GM10847 (cell line): ENCODE data around the gene CLK3.

Experiments used
- POLR2A ChIP-seq: IDR thresholded peaks from 2 replicates; pipeline ENCODE4 v1.6.1; 2011; ENCODE audit not compliant: insufficient read length; ENCODE audit errors: extremely low read depth

CLK3 gene

GRCh38 chr15:74613089-74613952 is 2.3 kb upstream of the CLK3 start:
- TF ChIP-seq POLR2A = no peak

DNA sequence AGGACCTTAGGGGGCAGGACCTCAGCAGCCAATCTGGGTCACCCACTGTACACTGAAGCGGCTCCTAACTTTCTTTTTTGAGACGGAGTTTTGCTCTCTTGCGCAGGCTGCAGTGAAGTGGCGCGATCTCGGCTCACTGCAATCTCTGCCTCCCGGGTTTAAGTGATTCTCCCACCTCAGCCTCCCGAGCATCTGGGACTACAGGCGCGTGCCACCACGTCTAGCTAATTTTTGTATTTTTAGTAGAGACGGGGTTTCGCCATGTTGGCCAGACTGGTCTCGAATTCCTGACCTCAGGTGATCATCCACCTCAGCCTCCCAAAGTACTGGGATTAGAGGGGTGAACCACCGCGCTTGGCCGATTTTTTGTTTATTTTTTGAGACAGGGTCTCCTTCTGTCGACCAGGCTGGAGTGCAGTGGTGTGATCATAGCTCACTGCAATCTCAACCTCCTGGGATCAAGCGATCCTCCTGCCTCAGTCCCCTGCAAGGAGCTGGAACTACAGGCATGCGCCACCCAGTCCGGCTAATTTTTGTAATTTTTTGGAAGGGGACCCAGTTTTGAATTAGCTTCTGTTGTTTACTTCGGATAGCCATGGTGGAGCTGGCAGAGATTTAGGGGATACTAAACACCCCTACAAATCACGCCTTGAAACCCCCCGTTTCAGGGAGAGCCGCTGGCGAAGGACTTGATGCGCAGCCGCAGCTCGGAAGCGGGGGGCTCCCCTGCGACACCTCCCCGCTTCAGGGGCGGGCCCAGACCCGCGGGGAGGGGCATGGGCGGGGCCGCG is 1.5 kb upstream of the CLK3 start:
- TF ChIP-seq POLR2A = no peak

- TF ChIP-seq POLR2A = no peak
Measured at GRCh38 chr15:74614744-74615507, 710 bp upstream of the CLK3 start.

GRCh38 chr15:74616366-74616939 is 817 bp downstream of the CLK3 start:
- no peak for TF ChIP-seq POLR2A

DNA sequence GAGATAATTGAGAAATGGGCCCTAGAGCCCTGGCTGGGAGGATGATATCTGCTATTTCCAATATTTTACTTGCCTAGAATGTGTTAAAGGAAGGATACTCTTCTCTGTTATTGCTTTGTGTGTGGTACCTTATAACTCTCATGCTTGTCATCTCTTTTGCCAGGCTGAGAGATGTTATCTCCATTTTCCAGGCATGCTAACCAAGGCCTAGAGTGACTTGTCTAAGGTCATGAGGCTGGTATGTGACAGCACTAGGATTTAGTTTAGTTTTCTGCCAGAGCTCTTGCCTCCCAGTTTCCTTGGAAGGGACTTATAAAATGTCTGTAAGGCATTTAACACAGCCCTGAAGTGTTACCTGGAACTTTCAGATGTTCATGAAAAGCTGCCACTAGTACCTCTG is 1.4 kb downstream of the CLK3 start:
- no peak for TF ChIP-seq POLR2A

DNA sequence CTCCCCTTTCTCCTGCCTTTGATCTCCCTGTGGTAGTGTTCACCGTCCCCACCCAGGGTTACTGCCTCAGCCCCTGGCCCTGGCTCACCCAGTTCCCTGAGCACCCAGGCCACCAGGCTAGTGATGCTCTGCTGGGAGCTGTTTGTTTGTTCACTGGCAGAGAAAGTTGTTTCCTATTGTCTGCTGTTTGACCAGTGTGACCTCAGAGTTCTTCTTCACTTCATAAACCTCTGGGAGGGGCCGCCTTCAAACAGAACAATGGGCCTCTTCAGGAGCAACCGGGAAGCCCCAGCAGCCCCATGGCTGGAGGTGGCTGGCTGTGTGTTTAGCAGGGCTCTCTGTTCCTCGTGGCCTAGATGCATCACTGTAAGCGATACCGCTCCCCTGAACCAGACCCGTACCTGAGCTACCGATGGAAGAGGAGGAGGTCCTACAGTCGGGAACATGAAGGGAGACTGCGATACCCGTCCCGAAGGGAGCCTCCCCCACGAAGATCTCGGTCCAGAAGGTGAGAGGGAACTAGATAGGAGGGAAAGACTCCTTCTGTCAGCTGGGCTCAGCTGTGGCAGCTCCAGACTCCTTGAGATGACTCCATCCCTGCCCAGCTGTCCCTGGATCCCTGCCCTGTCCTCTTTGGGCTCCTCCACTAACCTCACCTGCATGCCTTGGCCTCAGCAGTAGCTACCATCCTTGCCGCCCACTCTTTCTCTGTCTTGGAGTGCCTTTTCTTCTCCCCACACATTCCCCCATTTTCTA is 3.4 kb downstream of the CLK3 start:
- no peak for TF ChIP-seq POLR2A

- TF ChIP-seq POLR2A = no peak
Measured at GRCh38 chr15:74619916-74620635, 4.4 kb downstream of the CLK3 start.

DNA sequence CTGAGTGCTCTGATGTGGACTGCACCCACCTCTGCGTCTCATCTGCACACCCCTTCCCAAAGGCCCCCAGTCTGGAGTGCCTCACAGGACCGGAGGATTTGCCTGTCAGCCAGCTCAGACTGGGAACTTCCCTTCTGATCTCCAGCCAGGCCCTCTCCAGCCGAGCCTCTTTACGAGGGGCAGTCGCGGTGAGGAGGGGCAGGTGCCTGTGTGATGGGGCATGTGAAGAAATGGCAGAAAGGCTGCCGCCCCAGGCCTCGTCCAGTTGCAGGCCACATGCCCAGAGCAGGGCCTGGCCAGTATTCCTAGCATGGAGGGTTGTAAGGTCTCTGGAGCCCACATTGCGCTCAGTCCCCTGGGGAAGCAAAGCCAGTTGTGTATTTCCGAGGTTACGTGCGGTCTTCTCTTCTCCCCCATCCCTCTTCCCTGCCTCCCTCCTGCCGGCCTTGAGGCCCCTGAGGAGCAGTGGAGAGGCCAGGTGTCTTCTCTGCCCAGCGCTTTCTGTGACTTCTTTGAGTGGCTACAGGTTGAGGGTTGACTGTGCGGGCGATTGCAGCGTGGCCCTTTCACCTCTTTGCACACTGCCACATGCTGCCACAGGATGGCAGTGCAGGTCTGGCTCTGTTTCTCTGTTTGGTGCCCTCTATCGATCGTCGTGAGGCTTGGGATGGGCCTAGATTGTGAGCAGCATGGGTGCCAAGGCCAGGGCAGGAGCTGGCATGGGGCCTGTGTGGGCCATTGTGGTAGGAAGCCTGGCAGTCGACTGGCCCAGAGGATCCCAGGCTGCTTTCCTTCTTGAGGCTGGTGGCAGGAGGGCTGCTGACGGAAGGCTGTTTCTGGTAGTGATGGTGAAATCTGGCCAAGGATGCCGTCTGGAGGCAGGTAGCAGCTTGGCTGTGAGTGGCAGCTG is 5.3 kb downstream of the CLK3 start:
- no peak for TF ChIP-seq POLR2A

- no peak for TF ChIP-seq POLR2A
Measured at GRCh38 chr15:74621546-74621920, 5.9 kb downstream of the CLK3 start.

DNA sequence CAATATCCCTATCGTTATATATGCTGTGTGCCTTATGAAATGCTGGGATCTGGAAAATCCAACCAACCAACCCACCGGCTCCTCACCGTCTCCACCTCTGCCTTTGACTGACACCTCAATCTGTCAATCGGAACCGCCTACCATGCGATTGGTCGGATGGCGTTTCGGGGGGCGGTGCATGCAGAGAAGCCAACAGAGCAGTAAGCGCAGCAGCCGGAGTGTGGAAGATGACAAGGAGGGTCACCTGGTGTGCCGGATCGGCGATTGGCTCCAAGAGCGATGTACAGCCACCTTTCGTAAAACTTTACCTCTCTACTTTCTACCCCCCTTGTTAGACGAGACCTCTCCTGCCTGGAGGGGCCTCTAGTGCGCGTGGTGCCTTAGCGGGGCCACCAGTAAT is 6.3 kb downstream of the CLK3 start:
- TF ChIP-seq POLR2A = no peak

- TF ChIP-seq POLR2A = no peak
Measured at GRCh38 chr15:74622758-74623157, 7.1 kb downstream of the CLK3 start.

DNA sequence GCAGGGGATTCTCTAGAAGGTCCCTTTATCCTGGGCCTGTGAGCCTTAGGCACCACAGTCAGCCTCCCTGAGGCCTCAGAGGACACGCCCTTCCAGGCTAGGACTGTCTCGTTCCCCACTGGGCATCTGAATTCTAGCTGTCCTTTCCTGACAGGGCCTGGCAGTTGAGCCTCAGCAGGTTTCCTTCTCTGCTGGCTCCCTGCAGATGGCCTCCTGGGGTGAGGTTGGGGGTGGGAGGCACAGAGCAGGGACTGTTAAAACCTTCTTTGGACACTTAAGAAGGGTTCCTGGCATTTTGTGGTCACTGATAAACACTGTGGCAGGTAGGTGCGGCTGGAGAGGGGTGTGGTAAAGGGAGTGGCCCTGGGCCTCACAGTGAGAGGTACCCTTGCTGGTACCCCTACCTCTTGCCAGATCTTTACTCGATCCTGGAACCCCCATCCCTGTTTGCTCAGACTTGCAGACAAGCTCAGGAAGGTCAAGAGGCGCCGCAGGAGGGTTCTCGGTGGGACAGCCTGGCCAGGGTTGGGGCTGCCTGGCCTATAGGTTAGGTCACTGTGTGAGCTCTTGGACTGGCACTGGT is 8.5 kb downstream of the CLK3 start:
- TF ChIP-seq POLR2A = no peak

- no peak for TF ChIP-seq POLR2A
Measured at GRCh38 chr15:74625693-74626092, 10.1 kb downstream of the CLK3 start.

GRCh38 chr15:74626336-74626735 is 10.7 kb downstream of the CLK3 start:
- TF ChIP-seq POLR2A = no peak
